ENCODE data around the gene ZC3H14. TPM values are rescaled to one million over a fixed set of nuclear protein-coding genes. Genes with fewer than 3 reads are reported as not detected.

Gene ZC3H14
- total RNA-seq, 1 donor from 2014 or later = 68.7 TPM

DNA sequence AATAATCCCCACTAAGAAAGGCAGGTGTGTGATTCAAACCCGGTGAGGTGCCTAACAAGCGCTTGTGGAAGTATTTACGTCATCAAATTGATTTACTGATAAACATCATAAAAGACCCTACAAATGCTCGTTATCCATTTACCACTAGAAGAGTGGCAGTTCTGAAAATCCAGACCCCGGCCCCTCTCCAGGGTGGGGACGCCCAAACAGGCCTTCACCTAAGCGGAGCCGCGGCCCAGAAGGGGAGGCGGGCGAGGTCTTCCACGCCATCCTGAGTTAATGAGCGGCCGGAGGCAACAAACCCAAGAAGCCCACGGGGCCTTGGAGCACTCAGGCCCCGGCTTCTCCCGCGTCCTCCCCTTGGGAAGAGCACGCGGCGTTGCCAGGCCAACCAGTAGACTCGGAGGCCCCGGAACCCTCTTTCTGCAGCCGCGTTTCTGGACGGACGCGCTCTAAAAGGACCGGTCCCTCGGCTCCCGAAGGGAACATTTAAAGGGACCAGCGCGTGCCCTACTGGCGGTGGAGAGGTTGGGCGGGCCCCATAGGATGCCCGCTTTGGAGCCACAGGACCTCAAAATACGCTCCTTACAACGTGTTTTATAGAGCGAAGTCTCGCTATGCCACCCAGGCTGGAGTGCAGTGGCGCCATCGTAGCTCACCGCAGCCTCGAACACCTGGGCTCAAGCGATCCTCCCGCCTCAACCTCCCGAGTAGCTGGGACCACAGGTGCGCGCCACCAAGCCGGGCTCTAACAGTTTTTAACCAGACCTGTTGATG, 11.6 kb upstream of the ZC3H14 start:
- peak; percentile 89 for DNase-seq (ENCODE audit: low read depth)

DNA sequence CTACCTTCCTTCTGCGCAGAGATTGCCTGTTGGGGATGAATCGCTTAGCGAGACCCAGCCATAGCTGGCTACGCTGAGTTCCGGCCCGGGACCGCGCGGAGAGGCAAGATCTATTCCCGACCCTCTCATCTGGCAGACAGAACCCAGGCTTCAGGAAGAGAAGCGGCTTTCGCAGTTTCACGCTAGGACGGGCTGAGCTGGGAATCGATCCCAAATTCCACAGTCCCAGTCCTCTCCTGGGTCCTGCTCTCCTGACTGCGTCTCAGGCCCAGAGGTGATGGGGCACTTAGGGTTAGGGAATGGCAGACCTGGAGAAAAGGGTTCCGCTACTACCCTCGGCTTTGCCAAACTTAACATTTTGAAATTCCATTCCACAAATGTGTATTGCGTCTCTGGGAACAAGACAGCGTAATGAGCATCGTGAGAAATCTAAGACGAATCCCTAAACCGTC, 10.8 kb upstream of the ZC3H14 start:
- DNase-seq (ENCODE audit: low read depth) = peak; percentile 35

DNA sequence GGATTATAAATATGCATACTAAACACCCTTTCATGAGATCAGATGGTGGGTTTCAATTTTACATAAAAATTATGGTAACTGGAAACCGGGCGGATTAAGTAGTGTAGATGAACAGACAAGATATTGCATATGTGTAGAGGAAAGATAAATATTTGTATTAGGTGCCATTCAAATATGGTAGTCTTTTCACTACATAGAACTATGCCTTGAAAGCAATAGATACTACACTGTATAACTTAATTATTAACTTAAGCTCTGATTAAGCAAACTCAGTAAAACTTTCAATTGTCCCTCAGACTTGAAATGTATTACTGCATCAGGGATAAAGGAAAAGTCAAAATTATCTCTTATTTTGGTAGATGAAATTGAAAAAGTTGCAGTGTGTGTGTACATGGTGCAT, 10.0 kb upstream of the ZC3H14 start:
- DNase-seq (ENCODE audit: low read depth) = no peak

DNA sequence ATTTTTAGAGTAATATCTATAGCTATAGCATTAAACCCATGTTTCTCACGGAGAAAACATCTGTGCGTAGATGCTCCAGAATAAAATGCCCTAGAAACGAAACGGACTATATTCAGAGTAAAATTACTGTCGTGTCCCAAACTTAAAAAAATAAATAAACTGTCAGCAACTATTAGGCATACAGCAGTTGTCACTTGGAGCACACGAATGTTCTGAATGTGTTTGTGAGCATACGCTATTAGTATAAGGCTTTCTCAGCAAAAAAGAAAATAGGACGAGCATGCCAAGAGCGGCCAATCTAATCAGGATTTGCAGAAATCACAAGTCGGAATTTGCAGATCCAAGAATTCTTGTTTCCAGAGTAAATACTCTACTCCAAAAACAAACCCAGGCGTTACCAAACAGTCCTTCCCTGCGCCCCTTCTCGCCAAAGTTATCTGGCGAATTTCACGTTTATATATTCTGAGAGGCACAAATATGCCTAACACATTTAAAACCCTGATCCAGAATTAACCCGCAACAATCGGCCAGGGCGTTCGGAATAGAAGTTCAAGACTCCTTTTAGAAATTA, 8.9 kb upstream of the ZC3H14 start:
- DNase-seq (ENCODE audit: low read depth) = no peak

DNA sequence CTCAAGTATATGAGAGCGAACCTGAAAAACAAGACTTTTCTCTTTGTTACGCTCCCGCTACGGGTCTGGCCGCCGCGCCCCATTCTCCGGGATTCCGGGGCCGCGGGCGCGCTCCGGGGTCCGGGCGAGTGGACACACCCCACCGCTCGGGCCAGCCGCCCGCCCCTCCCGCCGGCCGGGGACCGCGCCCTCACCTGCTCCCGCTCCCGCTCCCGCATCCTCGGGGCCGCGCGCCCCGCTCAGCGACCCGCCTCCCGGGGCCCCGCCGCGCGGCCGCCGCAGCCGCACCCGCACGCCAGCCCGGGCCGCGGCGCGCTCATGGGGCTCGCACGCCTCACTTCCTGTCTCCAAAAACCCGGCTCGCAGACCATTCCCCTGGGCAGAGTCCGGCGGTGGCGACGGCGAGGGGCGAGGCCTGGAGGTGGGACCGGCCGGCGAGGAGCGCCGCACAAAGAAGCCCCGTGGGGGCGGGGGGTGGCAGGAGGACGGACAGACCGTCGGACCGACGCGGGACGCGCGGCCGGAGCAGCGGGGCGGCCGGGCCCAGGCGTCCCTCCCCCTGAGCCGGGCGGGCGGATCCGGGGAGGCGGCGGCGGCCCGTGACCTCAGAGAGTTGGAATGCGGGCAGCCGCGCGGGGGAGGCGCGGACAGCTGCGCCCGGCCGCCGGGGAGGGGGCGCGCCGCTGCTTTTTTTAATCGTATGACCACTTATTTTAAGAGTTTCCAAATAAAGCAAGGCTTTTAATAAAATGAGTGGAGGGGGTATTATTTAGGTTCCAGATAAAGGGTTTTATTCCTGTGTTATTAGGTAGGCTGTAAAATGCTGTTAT, 8.2 kb upstream of the ZC3H14 start, which contains the start of gene PTPN21:
Gene PTPN21 (minus strand): TSS at position 551 of the 830 bp plus-strand sequence. CDS start 4,590 bp downstream, outside the sequence.
- DNase-seq (ENCODE audit: low read depth) = peak; percentile 87

DNA sequence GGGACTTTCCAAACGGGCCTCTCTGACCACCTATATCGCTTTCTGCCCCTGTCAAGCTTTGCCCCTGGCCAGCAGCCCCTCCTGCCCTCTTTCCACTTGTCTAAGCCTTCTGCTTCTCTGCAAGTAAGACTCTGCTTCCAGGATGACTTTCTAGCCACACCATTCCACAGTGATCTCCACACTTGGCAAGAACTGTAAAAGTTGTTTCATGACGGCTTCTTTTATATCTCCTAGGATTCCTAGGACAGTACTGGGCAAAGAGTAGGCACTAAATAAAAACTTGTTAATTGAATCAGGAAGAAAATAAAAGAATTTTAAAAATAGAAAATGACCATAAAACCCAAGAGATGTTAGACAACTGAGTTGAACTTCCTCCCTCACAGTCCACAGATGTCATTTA, 6.3 kb upstream of the ZC3H14 start:
- peak; percentile 67 for DNase-seq (ENCODE audit: low read depth)

DNA sequence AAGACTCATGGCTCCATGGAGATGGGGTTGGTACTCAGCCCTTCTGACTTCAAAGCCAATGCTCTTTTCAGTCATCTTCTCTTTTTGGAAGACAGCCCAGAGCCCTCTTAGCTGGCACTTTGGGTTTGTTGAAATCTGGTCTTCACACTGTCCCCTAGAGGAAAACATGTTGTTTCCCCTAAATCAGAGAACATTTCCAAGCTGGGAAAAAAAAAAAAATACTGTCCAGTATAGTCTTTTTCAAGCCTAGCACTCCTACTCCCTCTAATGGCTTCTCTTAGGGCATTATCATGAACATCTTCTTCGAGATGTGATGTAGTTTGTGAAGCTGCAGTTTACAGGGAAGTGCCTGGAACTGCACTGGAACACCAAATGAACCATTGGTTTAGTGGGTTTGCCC, 3.0 kb upstream of the ZC3H14 start:
- DNase-seq (ENCODE audit: low read depth) = peak; percentile 67

DNA sequence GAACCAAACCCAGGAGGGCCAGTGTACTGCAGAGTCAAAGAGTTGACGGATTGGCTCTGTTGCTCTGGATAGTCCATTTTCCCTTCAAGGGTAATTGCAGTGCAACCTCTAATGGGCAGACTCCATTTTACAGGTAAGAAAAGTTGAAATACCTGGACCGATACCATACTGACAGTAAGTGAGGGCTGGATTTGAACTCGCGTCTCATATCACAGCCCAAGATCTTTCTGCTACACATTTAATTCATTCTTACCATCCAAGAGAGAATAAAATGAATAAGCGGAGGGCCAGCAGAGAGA, 356 bp upstream of the ZC3H14 start:
- no peak for DNase-seq (ENCODE audit: low read depth)

DNA sequence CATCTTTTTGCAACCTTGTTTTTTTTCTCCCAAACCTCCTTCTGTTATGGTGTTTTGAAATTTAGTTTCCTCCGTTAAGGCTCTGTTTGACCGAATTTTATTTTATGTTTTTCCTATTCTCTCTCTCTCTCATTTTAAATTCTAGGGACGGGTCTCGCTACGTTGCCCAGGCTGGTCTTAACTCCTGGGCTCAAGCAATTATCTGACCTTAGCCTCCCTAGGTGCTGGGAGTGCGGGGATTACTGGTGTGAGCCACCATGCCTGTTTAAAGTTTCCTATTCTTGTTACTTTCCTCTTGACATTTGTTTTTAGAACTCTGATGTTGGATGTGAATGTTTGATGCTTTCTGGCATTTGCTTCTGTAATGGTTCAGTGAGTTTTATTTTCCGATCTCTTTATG, 1.0 kb downstream of the ZC3H14 start:
- no peak for DNase-seq (ENCODE audit: low read depth)

DNA sequence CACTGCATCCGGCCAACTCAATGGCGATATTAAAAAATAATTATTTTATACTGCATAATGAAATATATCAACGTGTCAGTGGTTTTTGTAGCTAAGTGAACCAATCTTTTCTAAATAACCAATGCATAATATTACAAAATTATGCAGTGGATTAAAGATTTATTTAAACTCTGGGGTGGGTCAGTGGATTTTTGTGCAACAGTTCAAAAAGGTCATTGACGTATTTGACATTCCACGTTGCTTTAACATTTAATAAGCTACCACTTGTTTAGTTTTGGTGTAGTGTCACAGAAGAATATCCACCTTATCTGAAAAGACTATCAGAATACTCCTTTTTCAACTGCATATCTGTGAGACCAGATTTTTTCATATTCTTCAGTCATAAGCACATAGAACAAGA, 2.6 kb downstream of the ZC3H14 start:
- DNase-seq (ENCODE audit: low read depth) = no peak

DNA sequence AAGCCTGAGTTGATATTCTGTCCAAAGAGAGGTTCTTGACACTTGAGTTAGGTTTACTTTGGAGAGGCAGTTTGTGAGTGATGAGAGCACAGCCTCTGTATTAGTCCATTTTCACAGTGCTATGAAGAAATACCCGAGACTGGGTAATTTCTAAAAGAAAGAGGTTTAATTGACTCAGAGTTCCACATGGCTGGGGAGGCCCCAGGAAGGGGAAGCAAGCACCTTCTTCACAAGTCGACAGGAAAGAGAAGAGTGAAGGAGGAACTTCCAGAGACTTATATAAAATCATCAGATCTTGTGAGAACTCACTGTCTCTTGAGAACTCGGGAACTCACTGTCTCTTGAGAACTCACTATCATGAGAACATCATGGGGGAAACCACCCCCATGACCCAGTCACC, 5.4 kb downstream of the ZC3H14 start:
- DNase-seq (ENCODE audit: low read depth) = no peak

DNA sequence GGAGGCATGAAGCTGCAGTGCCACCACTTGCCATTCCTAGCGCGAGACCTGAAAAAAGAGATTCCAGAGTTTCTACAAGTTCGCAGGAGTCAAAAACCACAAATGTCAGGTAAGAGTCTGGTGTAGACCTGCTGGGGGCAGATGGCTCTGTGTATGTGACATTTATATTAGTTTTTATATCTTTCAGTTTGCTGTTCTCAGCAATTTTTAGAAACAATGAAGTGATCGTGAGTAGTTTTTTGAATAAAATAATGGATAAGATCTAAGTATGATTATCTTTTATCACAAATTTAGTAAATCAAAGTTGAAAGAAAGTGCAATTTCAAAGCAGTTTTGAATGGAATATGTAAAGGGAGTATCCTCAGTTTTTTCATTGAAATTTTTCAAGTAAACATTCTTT, 9.3 kb downstream of the ZC3H14 start:
- no peak for DNase-seq (ENCODE audit: low read depth)

DNA sequence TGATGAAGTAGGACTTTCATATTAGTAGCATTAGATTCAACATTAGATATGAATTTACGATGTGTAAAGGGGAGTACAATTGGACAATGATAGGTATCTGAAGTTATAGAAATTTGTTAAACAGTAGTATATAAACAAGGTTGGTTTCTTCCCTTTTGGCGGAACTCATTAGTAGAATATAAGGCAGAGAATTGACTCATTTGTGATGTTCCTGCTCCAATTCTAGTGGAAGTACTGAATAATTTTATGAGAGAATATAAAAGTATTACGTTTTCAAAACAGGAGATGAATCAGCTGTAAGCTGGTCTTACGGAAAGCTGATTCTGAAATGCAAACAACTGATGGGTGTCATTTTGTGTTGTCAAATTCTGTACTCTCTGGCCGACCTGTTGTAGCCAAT, 13.4 kb downstream of the ZC3H14 start:
- DNase-seq (ENCODE audit: low read depth) = no peak

DNA sequence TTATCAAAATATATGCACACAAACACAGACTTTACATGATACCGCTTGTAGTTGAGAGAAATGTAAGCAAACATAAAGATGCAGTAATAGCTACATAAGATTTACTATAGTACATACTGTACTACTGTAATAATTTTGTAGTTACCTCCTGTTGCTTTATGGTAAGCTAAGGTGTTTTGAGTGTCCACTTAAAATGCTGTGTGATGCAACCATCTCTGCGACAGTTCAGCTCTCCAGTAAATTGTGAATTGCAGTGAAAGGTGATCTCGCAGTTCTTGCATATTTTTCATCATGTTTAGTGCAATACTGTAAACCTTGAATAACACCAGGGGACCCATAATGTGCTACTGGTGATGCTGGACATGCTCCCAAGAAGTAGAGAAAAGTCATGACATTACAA, 21.6 kb downstream of the ZC3H14 start:
- no peak for DNase-seq (ENCODE audit: low read depth)

DNA sequence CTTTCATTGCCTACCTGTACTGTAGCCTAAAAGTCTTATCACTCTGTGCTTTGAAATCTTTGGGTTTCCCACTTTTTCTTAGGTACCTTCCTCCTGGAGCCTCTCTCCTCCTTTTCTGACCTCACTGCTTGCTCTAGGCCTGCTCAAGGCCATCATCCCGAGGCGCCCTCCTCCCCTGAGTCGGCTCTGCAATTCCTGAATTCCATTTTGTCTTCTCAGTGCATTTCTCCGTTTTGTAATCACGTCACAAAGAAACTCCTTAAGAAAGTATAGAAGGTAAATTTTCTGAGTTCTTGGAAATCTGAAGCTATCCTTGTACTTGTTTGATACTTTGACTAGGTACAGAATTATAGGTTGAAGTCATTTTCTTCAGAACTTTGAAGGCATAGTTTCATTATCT, 25.2 kb downstream of the ZC3H14 start:
- no peak for DNase-seq (ENCODE audit: low read depth)

DNA sequence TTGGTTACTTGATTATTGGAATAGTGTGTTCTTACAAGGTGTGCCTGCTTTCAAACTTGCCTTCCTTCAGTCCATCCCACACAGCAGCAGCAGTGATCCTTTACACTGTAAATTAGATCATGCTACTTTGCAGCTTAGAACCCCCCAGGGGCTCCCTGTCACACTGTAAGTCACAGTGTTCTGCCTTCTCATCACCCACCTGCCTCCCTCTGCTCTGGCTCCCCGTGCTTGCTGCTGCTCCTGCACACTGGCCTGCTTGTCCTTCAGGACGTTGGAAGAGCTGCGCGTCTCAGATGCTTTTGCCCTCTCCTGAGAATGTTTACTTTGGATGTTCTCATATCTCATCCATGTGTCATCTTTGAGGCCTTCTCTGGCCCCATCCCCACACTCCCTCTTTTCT, 27.3 kb downstream of the ZC3H14 start:
- DNase-seq (ENCODE audit: low read depth) = no peak

DNA sequence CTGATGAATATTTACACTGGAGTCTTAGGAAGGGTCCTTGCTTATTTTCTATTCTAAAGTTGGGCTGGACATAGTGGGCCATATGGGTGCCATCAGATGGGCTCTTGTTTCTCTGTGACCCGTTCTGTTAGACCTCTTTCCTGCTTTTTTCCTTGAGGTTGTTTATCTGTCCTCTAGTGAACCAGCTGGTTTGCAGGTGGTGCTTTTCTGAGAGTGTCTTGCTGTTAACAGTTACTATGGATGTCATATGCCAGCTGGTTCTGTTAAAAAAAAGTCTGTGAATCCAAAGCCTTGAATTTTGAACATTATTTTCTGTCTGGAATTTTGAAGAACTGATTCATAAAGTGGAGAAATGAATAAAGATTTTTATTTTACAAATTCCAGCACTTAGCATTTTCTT, 29.2 kb downstream of the ZC3H14 start:
- no peak for DNase-seq (ENCODE audit: low read depth)

DNA sequence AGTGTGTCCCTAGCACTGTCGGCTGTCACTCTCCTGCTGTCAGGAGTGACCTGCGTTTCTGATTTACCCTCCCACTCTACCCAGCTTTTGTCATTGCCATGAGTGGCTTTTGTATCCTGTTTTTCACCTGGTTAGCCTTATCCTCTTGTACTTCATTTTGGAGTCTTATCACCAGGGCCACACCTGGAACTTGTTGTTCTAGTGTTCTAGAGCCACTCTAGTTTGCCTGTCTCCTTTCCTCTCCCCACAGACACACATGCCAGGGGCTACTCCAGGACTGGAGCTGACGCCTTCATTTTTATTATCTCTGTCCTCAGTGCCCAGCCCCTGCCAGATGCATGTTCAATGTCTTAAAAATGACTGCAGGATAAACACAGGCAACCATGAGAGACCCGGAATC, 34.2 kb downstream of the ZC3H14 start:
- no peak for DNase-seq (ENCODE audit: low read depth)

DNA sequence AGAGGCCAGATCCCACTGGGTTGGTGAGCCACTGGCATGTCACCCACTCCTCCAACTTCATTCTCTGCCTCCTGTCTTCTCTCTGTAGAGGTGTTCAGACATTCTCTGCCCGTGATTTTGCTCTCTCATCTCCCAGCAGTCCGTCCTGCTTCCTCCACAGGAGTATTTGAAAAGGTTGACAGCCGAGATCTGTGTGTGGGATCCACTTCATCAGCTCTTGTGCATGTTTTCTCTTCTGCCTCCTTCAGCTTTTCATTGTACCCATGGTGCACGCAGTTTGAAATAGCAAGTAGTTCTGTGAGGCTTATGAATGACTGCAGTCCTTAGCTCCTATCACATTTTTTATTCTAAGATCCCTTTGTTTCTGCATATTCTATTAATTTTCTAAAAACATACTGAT, 34.8 kb downstream of the ZC3H14 start:
- DNase-seq (ENCODE audit: low read depth) = no peak

DNA sequence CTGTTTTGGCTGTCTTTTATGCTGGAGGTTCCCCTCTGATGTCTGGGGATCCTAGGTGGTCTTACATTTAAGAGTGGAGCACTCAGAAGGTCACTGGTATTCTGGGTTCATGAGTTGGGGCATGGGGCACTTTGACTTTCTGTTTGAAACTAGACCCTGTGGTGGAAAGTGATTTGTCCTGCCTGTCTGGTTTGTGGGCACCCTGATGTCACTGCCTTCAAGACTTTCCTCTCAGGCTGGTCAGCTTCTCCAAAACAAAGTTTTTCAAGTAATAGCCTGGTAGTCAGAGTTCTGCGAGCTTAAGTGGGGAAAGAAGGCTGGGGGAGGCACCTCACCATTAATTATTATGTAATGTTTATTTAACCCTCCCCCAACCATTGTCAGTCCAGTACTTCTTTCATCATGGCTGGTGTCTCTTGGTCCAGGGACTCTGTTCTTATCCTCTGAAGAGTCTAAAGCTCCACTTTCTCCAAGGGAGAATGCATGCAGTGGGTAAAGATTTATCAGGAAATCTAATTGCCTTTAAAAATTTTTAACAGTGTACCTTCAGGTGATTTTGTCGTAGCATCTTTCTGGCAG, 35.3 kb downstream of the ZC3H14 start:
- no peak for DNase-seq (ENCODE audit: low read depth)

DNA sequence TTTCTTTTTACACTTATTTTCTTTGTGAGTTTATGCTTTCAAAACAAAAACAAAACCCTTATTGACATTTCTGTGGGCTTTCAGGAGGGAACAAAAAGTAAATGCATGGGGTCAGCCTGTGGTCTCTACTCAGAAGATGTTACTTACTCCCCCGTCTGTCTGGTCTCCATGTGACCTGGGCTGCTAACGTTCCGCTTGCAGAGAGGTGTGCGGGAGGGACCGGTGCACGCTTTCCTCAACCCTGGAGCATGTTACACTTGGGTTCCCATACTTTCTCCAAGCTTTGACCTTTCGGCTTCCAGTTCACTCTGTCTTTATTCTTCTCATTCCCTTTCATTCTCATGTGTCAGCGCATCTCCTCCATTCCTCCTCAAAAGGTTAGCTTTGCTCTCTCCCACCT, 36.5 kb downstream of the ZC3H14 start:
- no peak for DNase-seq (ENCODE audit: low read depth)
